GM18508 (cell line): Measurements from ENCODE around the gene ZDHHC7.
"Not testable (repeated sequence)": the region's sequence is repeated elsewhere in the genome, so short reads cannot be mapped to it uniquely, and the experiment has no call there.

Experiments
- ATAC-seq: cut with Tn5 transposase; IDR thresholded peaks from one replicate; pipeline ENCODE4 v1.9.1; 2021; ENCODE audit warnings: moderate number of reproducible peaks; ENCODE audit not compliant: insufficient read depth, unreplicated experiment

The ZDHHC7 gene, protein sequence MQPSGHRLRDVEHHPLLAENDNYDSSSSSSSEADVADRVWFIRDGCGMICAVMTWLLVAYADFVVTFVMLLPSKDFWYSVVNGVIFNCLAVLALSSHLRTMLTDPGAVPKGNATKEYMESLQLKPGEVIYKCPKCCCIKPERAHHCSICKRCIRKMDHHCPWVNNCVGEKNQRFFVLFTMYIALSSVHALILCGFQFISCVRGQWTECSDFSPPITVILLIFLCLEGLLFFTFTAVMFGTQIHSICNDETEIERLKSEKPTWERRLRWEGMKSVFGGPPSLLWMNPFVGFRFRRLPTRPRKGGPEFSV

GRCh38 chr16:85010931-85011845 lies at the start of gene ZDHHC7:
TSS of gene ZDHHC7 (minus strand) at chr16:85011535. CDS start at chr16:84990618, 20,917 bp downstream.
- no peak for ATAC-seq

DNA sequence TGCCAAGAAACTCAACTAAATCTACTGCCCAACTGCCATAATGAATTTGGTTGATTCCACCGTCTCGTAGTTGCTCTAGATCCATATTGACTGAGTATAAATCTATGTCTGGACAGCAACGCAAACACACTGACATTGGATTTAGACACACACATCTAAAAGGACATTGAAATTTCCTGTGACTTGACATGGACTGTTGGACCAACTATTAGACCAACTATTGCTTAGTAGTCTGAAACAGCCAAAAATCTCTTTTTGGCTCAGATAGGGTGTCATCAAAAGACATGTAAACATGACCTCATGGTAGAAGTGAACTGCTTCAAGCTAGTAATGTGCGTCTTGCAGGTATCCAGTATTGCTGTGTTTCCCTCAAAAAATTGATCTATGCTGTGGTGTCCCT lies 47.6 kb upstream of the ZDHHC7 start:
- no peak for ATAC-seq

DNA sequence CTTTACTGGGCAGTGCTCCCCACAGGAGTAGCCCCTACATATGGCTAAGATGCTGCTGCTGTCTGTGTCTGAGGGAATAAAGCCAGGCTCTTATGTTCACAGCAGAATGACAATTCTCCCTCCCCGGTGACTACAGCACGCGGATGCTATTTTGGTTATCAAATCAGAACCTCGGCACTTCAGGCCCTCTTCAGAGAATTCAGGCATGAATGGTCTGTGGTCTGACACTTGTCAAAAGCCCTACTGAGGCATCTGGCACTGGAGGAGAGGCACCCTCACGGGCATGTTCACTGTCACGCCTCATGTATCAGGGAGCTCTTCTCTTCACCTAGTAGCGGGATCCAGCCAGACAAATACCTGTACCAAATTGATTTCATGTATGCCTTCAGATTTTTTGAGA lies 46.6 kb upstream of the ZDHHC7 start:
- ATAC-seq: no peak

DNA sequence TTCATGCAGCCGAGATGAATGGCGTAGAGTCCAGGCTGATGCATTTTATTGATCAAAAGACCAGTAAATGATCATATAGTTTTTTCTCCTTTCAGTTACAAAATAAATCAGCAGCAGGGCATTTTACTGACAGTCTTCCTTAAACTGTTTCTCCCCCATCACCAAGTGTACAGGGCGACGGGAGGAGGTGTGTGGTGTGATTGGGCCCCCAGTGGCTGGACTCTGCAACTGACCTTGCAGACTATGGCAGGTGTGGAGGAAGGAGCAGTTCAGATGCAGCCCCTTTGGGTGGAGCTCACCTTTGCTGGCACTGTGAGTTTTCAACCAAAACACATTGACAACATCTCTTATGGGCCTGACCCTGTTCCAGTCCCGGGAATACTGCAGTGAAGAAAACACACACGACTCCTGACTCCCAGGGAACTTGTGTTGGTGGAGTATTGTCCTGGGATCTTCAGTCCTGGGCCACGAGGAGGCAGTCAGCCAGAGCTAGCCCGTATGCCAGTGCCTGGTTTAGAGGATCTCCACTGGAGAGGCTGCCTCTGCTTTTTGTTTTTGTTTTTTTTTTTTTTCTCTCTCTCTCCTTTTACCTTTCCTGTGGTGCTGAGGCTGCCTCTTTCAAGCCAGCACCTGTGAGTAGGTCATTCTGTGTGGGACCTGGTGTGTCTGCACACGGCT lies 46.0 kb upstream of the ZDHHC7 start:
- no peak for ATAC-seq

DNA sequence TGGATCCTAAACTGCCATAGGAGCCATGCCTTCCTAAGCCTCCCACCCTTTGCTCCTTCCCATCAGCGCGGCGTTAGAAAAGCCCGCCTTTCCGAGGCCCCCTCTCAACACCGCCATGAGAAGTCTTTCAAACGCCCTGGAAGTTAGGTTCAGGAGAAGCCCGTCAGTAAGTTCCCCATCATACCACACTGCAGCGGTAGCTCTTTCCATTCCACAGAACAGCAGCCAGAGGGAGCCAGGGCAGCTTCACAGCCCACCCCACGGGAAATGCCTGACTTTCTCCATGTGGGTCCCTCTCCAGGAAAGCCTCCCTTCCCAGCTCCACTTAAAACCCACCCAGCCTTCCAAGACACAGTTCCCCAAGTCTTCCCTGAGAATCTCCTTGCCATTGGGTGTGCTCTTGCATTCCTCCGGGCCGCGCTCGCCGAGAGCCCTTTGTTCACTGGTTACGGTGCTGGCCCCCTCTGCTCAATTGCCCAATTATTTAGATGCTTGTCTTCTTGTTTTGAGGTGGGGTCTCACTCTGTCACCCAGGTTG lies 44.9 kb upstream of the ZDHHC7 start:
- no peak for ATAC-seq

GRCh38 chr16:85055493-85056210 lies 44.3 kb upstream of the ZDHHC7 start:
- peak; percentile 66 for ATAC-seq

DNA sequence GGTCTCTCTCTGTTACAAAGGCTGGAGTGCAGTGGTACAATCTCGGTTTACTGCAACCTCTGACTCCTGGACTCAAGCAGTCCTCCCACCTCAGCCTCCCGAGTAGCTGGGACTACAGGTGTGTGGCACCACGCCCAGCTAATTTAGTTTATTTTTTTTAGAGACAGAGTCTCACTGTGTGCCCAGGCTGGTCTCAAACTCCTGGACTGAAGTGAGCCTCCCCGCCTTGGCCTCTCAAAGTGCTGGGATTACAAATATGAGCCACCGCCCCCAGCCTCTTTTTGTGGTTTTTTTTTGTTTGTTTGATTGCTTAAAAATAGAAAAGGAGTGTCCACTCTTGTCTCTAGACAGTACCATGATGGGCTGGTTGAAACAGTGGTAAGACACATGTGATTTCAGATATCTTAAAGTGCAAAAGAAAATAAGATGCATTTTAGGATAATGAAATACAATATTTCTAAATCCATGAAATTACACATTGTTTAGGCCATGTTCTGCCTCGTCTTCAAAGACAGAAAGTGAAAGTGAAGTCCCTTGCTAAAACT lies 43.7 kb upstream of the ZDHHC7 start:
- ATAC-seq: no peak

DNA sequence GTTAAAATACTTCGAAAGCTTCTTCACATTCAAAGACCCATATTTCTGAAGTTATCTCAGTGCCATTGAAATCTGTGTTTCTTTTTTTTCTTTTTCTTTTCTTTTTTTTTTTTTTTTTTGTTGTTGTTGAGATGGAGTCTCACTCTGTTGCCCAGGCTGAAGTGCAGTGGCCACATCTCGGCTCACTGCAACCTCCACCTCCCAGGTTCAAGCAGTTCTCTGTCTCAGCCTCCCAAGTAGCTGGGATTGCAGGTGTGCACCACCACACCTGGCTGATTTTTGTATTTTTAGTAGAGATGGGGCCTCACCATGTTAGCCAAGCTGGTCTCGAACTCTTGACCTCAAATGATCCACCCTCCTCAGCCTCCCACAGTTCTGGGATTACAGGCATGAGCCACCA lies 43.0 kb upstream of the ZDHHC7 start:
- ATAC-seq: not testable (repeated sequence)

GRCh38 chr16:85052536-85052935 lies 41.2 kb upstream of the ZDHHC7 start:
- ATAC-seq: no peak

DNA sequence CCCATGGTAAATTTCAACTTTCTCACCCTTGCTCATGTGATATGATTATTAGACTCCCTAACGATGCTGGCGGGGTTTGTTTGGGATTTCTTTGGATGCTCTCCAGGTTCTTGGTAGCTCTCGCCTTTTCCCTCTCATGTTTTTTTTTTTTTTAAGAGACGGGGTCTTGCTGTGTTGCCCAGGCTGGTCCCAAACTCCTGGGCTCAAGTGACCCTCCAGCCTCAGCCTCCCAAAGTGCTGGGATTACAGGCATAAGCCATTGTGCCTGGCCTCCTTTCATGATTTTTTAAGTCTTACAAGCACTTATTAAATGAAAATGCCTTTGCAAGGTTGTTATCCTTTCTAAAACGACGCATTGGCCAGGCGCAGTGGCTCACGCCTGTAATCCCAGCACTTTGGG lies 40.3 kb upstream of the ZDHHC7 start:
- no peak for ATAC-seq

DNA sequence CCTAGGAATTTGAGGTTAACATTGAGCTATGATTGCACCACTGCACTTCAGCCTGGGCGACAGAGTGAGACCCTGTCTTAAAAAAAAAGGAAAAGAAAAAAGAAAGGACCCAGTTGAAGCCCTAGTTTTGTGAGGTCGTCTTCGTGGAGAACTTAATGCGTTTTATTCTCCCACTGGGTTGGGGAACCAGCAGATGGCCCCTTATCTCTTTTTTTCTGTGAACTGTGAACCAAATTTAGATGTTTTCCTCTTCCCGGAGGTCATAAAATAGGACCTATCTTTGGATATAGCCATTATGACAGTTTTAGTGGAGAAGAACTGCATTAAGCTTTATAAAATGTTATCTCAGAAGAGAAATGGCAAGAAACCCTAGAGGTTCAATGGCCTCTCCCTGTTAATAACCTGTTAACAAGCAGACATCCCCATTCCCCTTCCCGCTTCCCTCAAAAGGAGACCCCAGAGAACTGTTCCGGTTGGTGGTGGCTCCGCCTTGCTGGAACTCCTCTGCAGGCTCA lies 39.8 kb upstream of the ZDHHC7 start:
- no peak for ATAC-seq

- ATAC-seq: no peak
Measured at GRCh38 chr16:85049706-85050305, 38.5 kb upstream of the ZDHHC7 start.

GRCh38 chr16:85048921-85049562 lies 37.7 kb upstream of the ZDHHC7 start:
- ATAC-seq: no peak

- no peak for ATAC-seq
Measured at GRCh38 chr16:85047867-85048455, 36.6 kb upstream of the ZDHHC7 start.

DNA sequence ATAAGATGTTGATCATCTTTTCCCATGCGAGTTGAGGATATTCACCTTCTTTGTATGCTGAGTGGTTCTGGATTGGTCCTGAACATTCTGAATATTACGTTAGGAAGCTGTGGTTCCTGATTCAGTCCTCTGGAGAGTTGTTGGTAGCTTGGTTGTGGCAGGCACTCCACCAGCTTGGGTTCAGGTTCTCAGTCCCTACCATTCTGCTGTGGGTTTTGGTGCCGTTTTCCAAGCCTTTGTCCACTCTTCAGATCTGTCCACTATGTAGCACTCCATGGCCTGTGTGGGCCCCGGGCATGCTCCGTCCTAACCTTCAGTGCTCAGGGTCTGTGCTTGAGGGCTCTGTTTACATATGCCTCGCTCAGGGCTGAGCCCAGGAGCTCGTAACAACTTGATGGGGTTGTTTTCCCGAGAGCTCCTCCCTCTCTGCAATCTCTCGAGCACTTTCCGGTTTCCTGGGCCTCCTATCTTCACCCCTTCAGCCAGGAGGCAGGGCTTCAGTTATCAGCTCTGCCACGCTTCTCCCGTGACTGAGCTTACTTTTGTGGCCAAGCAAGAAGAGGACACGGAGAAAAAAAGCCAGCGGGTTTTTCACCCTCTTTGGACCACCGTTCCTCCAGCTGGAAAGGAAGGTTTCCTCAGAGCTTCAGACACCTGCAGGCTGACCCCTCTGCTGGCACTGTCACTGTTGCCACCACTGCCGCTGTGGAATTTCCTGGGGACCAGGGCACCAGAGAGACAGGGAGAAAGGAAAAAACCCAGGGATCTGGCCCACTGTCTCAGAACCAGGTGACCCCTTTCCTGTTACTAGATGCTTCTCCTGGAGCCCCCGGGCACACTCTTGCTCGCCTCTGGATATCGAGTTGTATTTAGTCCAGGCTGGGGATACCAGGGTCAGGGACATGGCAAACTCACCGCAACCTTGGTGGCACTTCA lies 35.9 kb upstream of the ZDHHC7 start:
- ATAC-seq: no peak

DNA sequence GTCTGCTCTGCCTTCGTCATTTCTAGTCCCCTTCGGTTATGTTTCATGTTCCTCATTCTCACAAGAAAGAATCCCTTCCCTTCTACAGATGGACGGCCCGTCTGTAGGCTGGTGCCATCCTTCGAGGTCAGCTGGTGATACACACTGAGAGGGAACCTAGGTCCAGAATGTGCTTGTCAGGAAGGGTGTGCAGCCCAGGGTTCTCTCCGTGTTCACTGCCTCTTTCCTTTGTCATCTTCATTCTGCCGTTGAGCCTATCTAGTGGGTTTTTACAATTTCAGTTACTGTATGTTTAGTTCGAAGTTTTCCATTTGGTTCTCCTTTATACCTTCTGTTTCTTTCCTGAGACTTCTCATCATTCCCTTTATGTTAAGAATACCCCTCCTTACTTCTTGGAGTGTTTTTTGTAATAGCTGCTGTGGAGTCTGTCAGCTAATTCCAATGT lies 35.2 kb upstream of the ZDHHC7 start:
- ATAC-seq: no peak
